SK-N-SH (cell line): ENCODE results near the gene NDUFS7.

ENCODE experiments used
- CTCF ChIP-seq: fragments of 200-600 bp; sonication (generic); IDR thresholded peaks from 2 replicates; pipeline ENCODE4 v1.6.1; 2017; ENCODE audit warnings: antibody characterized with exemption, mild to moderate bottlenecking, moderate library complexity
- EZH2phosphoT487 ChIP-seq: fragments of 200-600 bp; sonication (generic); IDR thresholded peaks from 2 replicates; pipeline ENCODE4 v1.6.1; 2017; ENCODE audit warnings: low read depth, mixed run types, mild to moderate bottlenecking, antibody characterized with exemption, moderate library complexity, borderline replicate concordance
- JUND ChIP-seq: IDR thresholded peaks from 2 replicates; pipeline ENCODE4 v1.4.0; 2012
- RAD21 ChIP-seq: IDR thresholded peaks from 2 replicates; pipeline ENCODE4 v1.6.1; 2012; ENCODE audit warnings: mild to moderate bottlenecking, low read length
- RFX5 ChIP-seq: IDR thresholded peaks from 2 replicates; pipeline ENCODE4 v1.6.1; 2012; ENCODE audit warnings: mild to moderate bottlenecking, improper control_type of control experiment, low read length
- RXRA ChIP-seq: IDR thresholded peaks from 2 replicates; pipeline ENCODE4 v1.4.0; 2012; ENCODE audit warnings: low read depth, mild to moderate bottlenecking, borderline replicate concordance
- SIN3A ChIP-seq: IDR thresholded peaks from 2 replicates; pipeline ENCODE4 v1.6.1; 2012; ENCODE audit warnings: low read depth, mild to moderate bottlenecking, low read length, moderate library complexity, borderline replicate concordance

- TF ChIP-seq CTCF (no peak), RFX5 (no peak), EZH2phosphoT487 (no peak), SIN3A (no peak), JUND (no peak), RAD21 (no peak), RXRA (no peak)
Observed at GRCh38 chr19:1395194-1396018, 11.7 kb downstream of the NDUFS7 start.
